Uterus (tissue), 4 donors: ENCODE measurements around the gene KCNC3. TPM values are rescaled to one million over a fixed set of nuclear protein-coding genes. Genes with fewer than 3 reads are reported as not detected.

Source experiments
- DNase-seq, 2 donors: peaks; one replicate each; pipeline ENCODE4 v3.0.0-alpha.2; 2019 to 2020
- H3K27ac ChIP-seq, 2 donors: fragments of 200-600 bp; sonication (generic); 1 replicate in 1 of 2; 2 replicates in 1 of 2; pipeline ENCODE4 v1.5.1; 2016 to 2018
- H3K27me3 ChIP-seq, 2 donors: fragments of 200-600 bp; sonication (generic); one replicate each; pipeline ENCODE4 v1.5.1; 2018 to 2019; ENCODE audit warnings: control low read depth in 1 of 2
- H3K36me3 ChIP-seq, 2 donors: fragments of 200-600 bp; sonication (generic); one replicate each; pipeline ENCODE4 v1.5.1; 2019; ENCODE audit warnings: control low read depth in 1 of 2
- H3K4me1 ChIP-seq, 2 donors: fragments of 200-600 bp; sonication (generic); one replicate each; pipeline ENCODE4 v1.5.1; 2018 to 2019; ENCODE audit warnings: control low read depth in 1 of 2
- H3K4me3 ChIP-seq, 2 donors: fragments of 200-600 bp; sonication (generic); 1 replicate in 1 of 2; 2 replicates in 1 of 2; pipeline ENCODE4 v1.5.1; 2018 to 2019; ENCODE audit warnings: mild to moderate bottlenecking in 1 of 2
- H3K9me3 ChIP-seq, 2 donors: fragments of 200-600 bp; sonication (generic); one replicate each; pipeline ENCODE4 v1.5.1; 2019; ENCODE audit warnings: control low read depth in 1 of 2
- POLR2A ChIP-seq, 2 donors: fragments of 450-650 bp; IDR thresholded peaks; one replicate each; pipeline ENCODE4 v1.6.1; 2016; ENCODE audit warnings: antibody characterized with exemption in 2 of 2, mild to moderate bottlenecking in 1 of 2, moderate library complexity in 1 of 2
- intact Hi-C: fragments of 100-400 bp; cut with DNase I; formaldehyde crosslinking; loops from one replicate; pipeline ENCODE4 v1.15.1; 2023; ENCODE audit warnings: low total_unique reads
- total RNA-seq, 4 donors: library from RNA; depleted of rRNA in 3 of 4; stranded (reverse); fragments of >200 nt in 3 of 4; gene quantifications; one replicate each; pipeline versions ENCODE4 v1.1.0 to v1.2.4, GENCODE V29; 2014 to 2023
- TF ChIP-seq, protein P1 (sequence below), 4 experiments: fragments of 200-600 bp in 2 of 4; fragments of 450-650 bp in 2 of 4; sonication (generic) in 2 of 4; IDR thresholded peaks; one replicate each; pipeline ENCODE4 v1.5.1; 2016 to 2019; ENCODE audit warnings: antibody characterized with exemption in 4 of 4, mild to moderate bottlenecking in 2 of 4, moderate library complexity in 1 of 4
- donor health status: DM: yes; HTN: yes; CAD: no.

Gene KCNC3
- total RNA-seq, 4 donors from 2014 or later = 0.26 to 2.4 (median 0.85) TPM; not detected in 1

GRCh38 chr19:50287331-50287730 is 41.8 kb downstream of the KCNC3 start:
- Histone ChIP-seq H3K9me3 (no peaks in the 10 kb centered on the region), H3K4me3 (no peak overlapping the region), H3K27me3 (no peaks in the 10 kb centered on the region), H3K4me1 (no peaks in the 10 kb centered on the region), H3K27ac (no peak overlapping the region), H3K36me3 (no peaks in the 10 kb centered on the region)
- DNase-seq = no peak
- TF ChIP-seq, protein P1, sequence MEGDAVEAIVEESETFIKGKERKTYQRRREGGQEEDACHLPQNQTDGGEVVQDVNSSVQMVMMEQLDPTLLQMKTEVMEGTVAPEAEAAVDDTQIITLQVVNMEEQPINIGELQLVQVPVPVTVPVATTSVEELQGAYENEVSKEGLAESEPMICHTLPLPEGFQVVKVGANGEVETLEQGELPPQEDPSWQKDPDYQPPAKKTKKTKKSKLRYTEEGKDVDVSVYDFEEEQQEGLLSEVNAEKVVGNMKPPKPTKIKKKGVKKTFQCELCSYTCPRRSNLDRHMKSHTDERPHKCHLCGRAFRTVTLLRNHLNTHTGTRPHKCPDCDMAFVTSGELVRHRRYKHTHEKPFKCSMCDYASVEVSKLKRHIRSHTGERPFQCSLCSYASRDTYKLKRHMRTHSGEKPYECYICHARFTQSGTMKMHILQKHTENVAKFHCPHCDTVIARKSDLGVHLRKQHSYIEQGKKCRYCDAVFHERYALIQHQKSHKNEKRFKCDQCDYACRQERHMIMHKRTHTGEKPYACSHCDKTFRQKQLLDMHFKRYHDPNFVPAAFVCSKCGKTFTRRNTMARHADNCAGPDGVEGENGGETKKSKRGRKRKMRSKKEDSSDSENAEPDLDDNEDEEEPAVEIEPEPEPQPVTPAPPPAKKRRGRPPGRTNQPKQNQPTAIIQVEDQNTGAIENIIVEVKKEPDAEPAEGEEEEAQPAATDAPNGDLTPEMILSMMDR (IDR thresholded peaks at IDR 0.05) = no peak
- TF ChIP-seq POLR2A (IDR thresholded peaks at IDR 0.05) = no peak
- intact Hi-C loops = no loop called here

- intact Hi-C loops = no loop called here
- H3K9me3 ChIP-seq = no peaks in the 10 kb centered on the region
- TF ChIP-seq, protein P1 (IDR thresholded peaks at IDR 0.05) = no peak
- no peak for TF ChIP-seq POLR2A (IDR thresholded peaks at IDR 0.05)
- DNase-seq = no peak
- H3K36me3 ChIP-seq = no peaks in the 10 kb centered on the region
- no peaks in the 10 kb centered on the region for H3K4me1 ChIP-seq
- H3K4me3 ChIP-seq = no peak overlapping the region
- no peak overlapping the region for H3K27ac ChIP-seq
- no peaks in the 10 kb centered on the region for H3K27me3 ChIP-seq
Observed at GRCh38 chr19:50286443-50286842, 42.7 kb downstream of the KCNC3 start.

GRCh38 chr19:50285833-50286232 is 43.3 kb downstream of the KCNC3 start:
- Histone ChIP-seq H3K27me3 (no peaks in the 10 kb centered on the region), H3K4me1 (no peaks in the 10 kb centered on the region), H3K4me3 (no peak overlapping the region), H3K27ac (no peak overlapping the region), H3K36me3 (no peaks in the 10 kb centered on the region), H3K9me3 (no peaks in the 10 kb centered on the region)
- intact Hi-C loops = no loop called here
- no peak for DNase-seq
- no peak for TF ChIP-seq POLR2A (IDR thresholded peaks at IDR 0.05)
- TF ChIP-seq, protein P1 (IDR thresholded peaks at IDR 0.05) = no peak

- no peak for DNase-seq
- TF ChIP-seq POLR2A (IDR thresholded peaks at IDR 0.05) = no peak
- TF ChIP-seq, protein P1 (IDR thresholded peaks at IDR 0.05) = no peak
- Histone ChIP-seq H3K27me3 (no peaks in the 10 kb centered on the region), H3K36me3 (no peaks in the 10 kb centered on the region), H3K9me3 (no peaks in the 10 kb centered on the region), H3K27ac (no peak overlapping the region), H3K4me1 (no peaks in the 10 kb centered on the region), H3K4me3 (no peak overlapping the region)
- intact Hi-C loops = no loop called here
Observed at GRCh38 chr19:50281491-50281890, 47.7 kb downstream of the KCNC3 start.

- intact Hi-C loops = no loop called here
Observed at GRCh38 chr19:50280983-50281382, 48.2 kb downstream of the KCNC3 start.

More at GRCh38 chr19:50280983-50281382, 48.2 kb downstream of the KCNC3 start:
- H3K4me1 ChIP-seq = no peaks in the 10 kb centered on the region
- TF ChIP-seq POLR2A (IDR thresholded peaks at IDR 0.05) = no peak
- TF ChIP-seq, protein P1 (IDR thresholded peaks at IDR 0.05) = no peak
- H3K36me3 ChIP-seq = no peaks in the 10 kb centered on the region
- DNase-seq = no peak
- no peaks in the 10 kb centered on the region for H3K27me3 ChIP-seq
- H3K9me3 ChIP-seq = no peaks in the 10 kb centered on the region
- H3K27ac ChIP-seq = no peak overlapping the region
- no peak overlapping the region for H3K4me3 ChIP-seq
